ENCODE data around the gene CLASP1. TPM values are rescaled to one million over a fixed set of nuclear protein-coding genes. Genes with fewer than 3 reads are reported as not detected.

CLASP1 gene
- total RNA-seq, 1 experiment from 2014 or later: 45.9 TPM

DNA sequence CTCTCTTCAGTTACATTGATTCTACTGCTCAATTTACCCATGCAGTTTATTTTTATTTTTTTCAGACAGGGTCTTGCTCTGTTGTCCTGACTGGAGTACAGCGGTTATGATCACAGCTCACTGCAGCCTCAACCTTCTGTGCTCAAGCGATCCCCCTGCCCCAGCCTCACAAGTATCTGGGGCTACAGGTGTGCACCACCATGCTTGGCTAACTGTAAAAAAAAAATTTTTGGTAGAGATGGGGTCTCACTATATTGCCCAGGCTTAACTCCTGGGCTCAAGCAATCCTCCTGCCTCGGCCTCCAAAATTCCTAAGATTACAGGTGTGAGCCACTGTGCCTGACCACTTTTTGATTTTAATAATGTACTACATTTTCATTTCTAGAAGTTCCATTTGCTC, 212.3 kb downstream of the CLASP1 start:
- H4K91ac ChIP-seq (ENCODE audit: insufficient read length, low read depth, low read length): no peak overlapping the region
- H3K4me2 ChIP-seq (ENCODE audit: insufficient read depth, insufficient read length, low read length): no peak overlapping the region
- H3T11ph ChIP-seq (ENCODE audit: low read length): no peak overlapping the region
- H3K27me3 Mint-ChIP-seq (ENCODE audit: low read depth): no peaks in the 10 kb centered on the region
- no peak overlapping the region for H2BK15ac ChIP-seq (ENCODE audit: low read depth, low read length)
- TF ChIP-seq, protein P1, sequence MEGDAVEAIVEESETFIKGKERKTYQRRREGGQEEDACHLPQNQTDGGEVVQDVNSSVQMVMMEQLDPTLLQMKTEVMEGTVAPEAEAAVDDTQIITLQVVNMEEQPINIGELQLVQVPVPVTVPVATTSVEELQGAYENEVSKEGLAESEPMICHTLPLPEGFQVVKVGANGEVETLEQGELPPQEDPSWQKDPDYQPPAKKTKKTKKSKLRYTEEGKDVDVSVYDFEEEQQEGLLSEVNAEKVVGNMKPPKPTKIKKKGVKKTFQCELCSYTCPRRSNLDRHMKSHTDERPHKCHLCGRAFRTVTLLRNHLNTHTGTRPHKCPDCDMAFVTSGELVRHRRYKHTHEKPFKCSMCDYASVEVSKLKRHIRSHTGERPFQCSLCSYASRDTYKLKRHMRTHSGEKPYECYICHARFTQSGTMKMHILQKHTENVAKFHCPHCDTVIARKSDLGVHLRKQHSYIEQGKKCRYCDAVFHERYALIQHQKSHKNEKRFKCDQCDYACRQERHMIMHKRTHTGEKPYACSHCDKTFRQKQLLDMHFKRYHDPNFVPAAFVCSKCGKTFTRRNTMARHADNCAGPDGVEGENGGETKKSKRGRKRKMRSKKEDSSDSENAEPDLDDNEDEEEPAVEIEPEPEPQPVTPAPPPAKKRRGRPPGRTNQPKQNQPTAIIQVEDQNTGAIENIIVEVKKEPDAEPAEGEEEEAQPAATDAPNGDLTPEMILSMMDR (conservative IDR thresholded peaks at IDR 0.05): no peak
- no peak for DNase-seq
- no peak overlapping the region for H2AK5ac ChIP-seq (ENCODE audit: insufficient read length, low read length)
- H3K4me1 Mint-ChIP-seq: no peaks in the 10 kb centered on the region
- no peak overlapping the region for H2BK12ac ChIP-seq (ENCODE audit: insufficient read length, low read depth, low read length)
- H3K4me3 Mint-ChIP-seq: no peak overlapping the region
- H4K5ac ChIP-seq (ENCODE audit: insufficient read length, low read depth, low read length): no peak overlapping the region
- no peaks in the 10 kb centered on the region for H3K79me2 ChIP-seq (ENCODE audit: insufficient read depth, low read length)
- no peak overlapping the region for H3K9ac ChIP-seq (ENCODE audit: extremely low read depth, insufficient read length, low read length)
- H3K4me1 ChIP-seq (ENCODE audit: insufficient read depth, low read length): no peaks in the 10 kb centered on the region
- H3K9me3 Mint-ChIP-seq: no peaks in the 10 kb centered on the region
- H3K14ac ChIP-seq (ENCODE audit: insufficient read depth, low read length): no peak overlapping the region
- no peak overlapping the region for H2AFZ ChIP-seq (ENCODE audit: low read length)
- no peaks in the 10 kb centered on the region for H3K79me1 ChIP-seq (ENCODE audit: insufficient read depth, low read depth, low read length, poor library complexity, severe bottlenecking)
- no peak overlapping the region for H3K27ac ChIP-seq (ENCODE audit: insufficient read length, low read depth, low read length)
- no peak overlapping the region for H4K8ac ChIP-seq (replicated peaks; ENCODE audit: insufficient read length, low read depth, low read length)
- H3K27ac Mint-ChIP-seq: no peak overlapping the region
- H2BK20ac ChIP-seq (ENCODE audit: low read depth, low read length, poor library complexity, severe bottlenecking): no peak overlapping the region
- no peaks in the 10 kb centered on the region for H3K23me2 ChIP-seq (ENCODE audit: insufficient read length, low read depth, low read length, poor library complexity, severe bottlenecking)
- H3K23ac ChIP-seq (ENCODE audit: insufficient read length, low read depth, low read length): no peak overlapping the region
- H3K18ac ChIP-seq (ENCODE audit: insufficient read length, low read depth, low read length): no peak overlapping the region
- H3K56ac ChIP-seq (ENCODE audit: insufficient read length, low read depth, low read length): no peak overlapping the region
- H3K27me3 ChIP-seq (ENCODE audit: insufficient read depth, low read length): no peaks in the 10 kb centered on the region
- H2BK5ac ChIP-seq (ENCODE audit: insufficient read length, low read length): no peak overlapping the region
- no CpG with 5 or more reads among the region's 3 CpGs for WGBS (ENCODE audit: extremely low coverage, insufficient read length, low lambda C conversion rate)
- peaks cover 6 to 40% (median 28%) of the 10 kb centered on the region in 3 experiments; a peak in 5 of 7 replicates for H3K36me3 Mint-ChIP-seq (ENCODE audit: insufficient read depth in 1 of 3, low read depth in 3 of 3)
- no peak overlapping the region for H3K4ac ChIP-seq (ENCODE audit: low read depth, low read length)
- H3K9me3 ChIP-seq (ENCODE audit: control insufficient read depth, low read depth, low read length): no peaks in the 10 kb centered on the region
- no peaks in the 10 kb centered on the region for H4K20me1 ChIP-seq (ENCODE audit: control insufficient read depth, insufficient read depth, insufficient read length)
- no peak overlapping the region for H2BK120ac ChIP-seq (ENCODE audit: low read depth, low read length, poor library complexity, severe bottlenecking)

All from H9 (cell line).